Esophagus muscularis mucosa (tissue), 4 donors: ENCODE measurements around the gene BRD1. TPM values are rescaled to one million over a fixed set of nuclear protein-coding genes. Genes with fewer than 3 reads are reported as not detected.

ENCODE experiments used
- DNase-seq: peaks from one replicate; pipeline ENCODE4 v3.0.0-alpha.2; 2017; ENCODE audit errors: extremely low spot score
- H3K27ac ChIP-seq, 4 donors: fragments of 200-600 bp; sonication (generic); replicated peaks in 1 of 4; 1 replicate in 3 of 4; 2 replicates in 1 of 4; pipeline ENCODE4 v1.5.1; 2016 to 2019; ENCODE audit warnings: mild to moderate bottlenecking in 1 of 4
- H3K27me3 ChIP-seq, 4 donors: fragments of 200-600 bp; sonication (generic); one replicate each; pipeline versions ENCODE4 v1.5.1 to v1.6.0; 2016 to 2019
- H3K36me3 ChIP-seq, 4 donors: fragments of 200-600 bp; sonication (generic); one replicate each; pipeline ENCODE4 v1.5.1; 2016 to 2019
- H3K4me1 ChIP-seq, 4 donors: fragments of 200-600 bp; sonication (generic); one replicate each; pipeline ENCODE4 v1.5.1; 2016 to 2019
- H3K4me3 ChIP-seq, 4 donors: fragments of 200-600 bp; sonication (generic); 1 replicate in 2 of 4; 2 replicates in 2 of 4; pipeline ENCODE4 v1.5.1; 2016 to 2019; ENCODE audit warnings: mild to moderate bottlenecking in 4 of 4, moderate library complexity in 1 of 4
- H3K9me3 ChIP-seq, 4 donors: fragments of 200-600 bp; sonication (generic); 1 replicate in 3 of 4; 2 replicates in 1 of 4; pipeline ENCODE4 v1.5.1; 2016 to 2019
- EP300 ChIP-seq: sonication (generic); formaldehyde crosslinking; IDR thresholded peaks from one replicate; pipeline ENCODE4 v1.6.1; 2017; ENCODE audit warnings: antibody characterized with exemption
- POLR2A ChIP-seq: fragments of 450-650 bp; IDR thresholded peaks from one replicate; pipeline ENCODE4 v1.6.1; 2017; ENCODE audit warnings: antibody characterized with exemption, moderate library complexity, mild to moderate bottlenecking, low read depth
- POLR2AphosphoS5 ChIP-seq, 2 donors: sonication (generic); formaldehyde crosslinking; IDR thresholded peaks; one replicate each; pipeline ENCODE4 v1.6.1; 2017; ENCODE audit warnings: antibody characterized with exemption in 2 of 2
- WGBS: methylation state at CpG from one replicate; pipeline ENCODE4 v1.1.5; 2018; 5-methylcytosine and 5-hydroxymethylcytosine counted together
- intact Hi-C: fragments of 100-400 bp; cut with DNase I; formaldehyde crosslinking; loops from one replicate; pipeline ENCODE4 v1.15.1; 2023
- total RNA-seq, 4 donors: library from RNA; depleted of rRNA; stranded (reverse); fragments of >200 nt; gene quantifications; one replicate each; pipeline versions ENCODE4 v1.1.0 to v1.2.1, GENCODE V29; 2016
- TF ChIP-seq, protein P1 (sequence below), 3 experiments: fragments of 200-600 bp in 2 of 3; fragments of 450-650 bp in 1 of 3; sonication (generic) in 2 of 3; IDR thresholded peaks; one replicate each; pipeline ENCODE4 v1.5.1; 2017 to 2019; ENCODE audit warnings: antibody characterized with exemption in 3 of 3, mild to moderate bottlenecking in 2 of 3, moderate library complexity in 1 of 3

Gene BRD1
- total RNA-seq, 4 donors from 2014 or later = 36.5 to 54.1 (median 51.4) TPM

DNA sequence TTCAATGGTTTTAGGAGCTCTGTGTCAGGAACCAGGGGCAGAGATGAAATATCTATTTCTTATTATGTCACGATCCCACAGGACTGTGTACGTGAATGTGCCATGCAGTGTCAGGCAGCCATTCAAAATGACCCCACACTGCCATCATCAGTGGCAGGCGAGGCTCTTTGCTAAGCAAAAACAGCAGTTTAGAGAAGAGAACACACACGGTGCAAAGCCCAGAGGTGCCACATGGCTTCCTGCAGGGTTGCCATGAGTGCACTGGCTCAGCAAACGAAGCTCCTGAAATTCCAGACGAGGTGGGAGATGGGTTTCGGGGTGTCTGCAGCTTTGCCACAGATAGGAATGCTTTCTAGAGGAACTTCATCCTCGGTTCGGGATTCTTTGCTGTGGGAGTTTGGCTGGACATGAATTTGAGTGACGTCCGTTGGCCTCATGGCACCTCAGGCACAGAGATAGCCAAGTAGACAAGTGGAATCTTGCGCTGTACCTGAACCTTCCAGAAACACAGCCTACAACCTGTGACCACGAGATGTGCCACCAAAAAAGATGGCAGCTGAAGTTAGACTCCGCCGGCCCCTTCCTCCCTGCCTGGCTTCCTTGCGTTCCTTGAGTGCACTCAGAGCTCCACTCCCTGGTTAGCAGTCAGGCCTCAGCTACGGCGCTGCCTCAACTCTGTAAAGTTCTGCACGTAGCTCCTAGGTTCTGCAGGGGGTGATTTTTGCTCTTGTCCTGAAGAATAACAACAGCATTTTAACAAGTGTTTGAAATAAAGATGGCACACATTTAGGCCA, 18.2 kb upstream of the BRD1 start:
- intact Hi-C loops = no loop called here
- H3K9me3 ChIP-seq = no peaks in the 10 kb centered on the region
- H3K4me3 ChIP-seq = no peak overlapping the region
- H3K36me3 ChIP-seq = no peaks in the 10 kb centered on the region
- H3K27me3 ChIP-seq = peaks cover 14 to 50% (median 30%) of the 10 kb centered on the region in 4 donors
- peaks cover 19 to 26% (median 24%) of the 10 kb centered on the region in 4 donors for H3K4me1 ChIP-seq
- TF ChIP-seq, protein P1, sequence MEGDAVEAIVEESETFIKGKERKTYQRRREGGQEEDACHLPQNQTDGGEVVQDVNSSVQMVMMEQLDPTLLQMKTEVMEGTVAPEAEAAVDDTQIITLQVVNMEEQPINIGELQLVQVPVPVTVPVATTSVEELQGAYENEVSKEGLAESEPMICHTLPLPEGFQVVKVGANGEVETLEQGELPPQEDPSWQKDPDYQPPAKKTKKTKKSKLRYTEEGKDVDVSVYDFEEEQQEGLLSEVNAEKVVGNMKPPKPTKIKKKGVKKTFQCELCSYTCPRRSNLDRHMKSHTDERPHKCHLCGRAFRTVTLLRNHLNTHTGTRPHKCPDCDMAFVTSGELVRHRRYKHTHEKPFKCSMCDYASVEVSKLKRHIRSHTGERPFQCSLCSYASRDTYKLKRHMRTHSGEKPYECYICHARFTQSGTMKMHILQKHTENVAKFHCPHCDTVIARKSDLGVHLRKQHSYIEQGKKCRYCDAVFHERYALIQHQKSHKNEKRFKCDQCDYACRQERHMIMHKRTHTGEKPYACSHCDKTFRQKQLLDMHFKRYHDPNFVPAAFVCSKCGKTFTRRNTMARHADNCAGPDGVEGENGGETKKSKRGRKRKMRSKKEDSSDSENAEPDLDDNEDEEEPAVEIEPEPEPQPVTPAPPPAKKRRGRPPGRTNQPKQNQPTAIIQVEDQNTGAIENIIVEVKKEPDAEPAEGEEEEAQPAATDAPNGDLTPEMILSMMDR (IDR thresholded peaks at IDR 0.05) = no peak
- no peak for TF ChIP-seq EP300
- TF ChIP-seq POLR2A = no peak
- TF ChIP-seq POLR2AphosphoS5 (IDR thresholded peaks at IDR 0.05) = no peak
- no peak for DNase-seq
- no peak overlapping the region for H3K27ac ChIP-seq
- WGBS = 85% methylated on average over 19 of the region's 19 CpGs

DNA sequence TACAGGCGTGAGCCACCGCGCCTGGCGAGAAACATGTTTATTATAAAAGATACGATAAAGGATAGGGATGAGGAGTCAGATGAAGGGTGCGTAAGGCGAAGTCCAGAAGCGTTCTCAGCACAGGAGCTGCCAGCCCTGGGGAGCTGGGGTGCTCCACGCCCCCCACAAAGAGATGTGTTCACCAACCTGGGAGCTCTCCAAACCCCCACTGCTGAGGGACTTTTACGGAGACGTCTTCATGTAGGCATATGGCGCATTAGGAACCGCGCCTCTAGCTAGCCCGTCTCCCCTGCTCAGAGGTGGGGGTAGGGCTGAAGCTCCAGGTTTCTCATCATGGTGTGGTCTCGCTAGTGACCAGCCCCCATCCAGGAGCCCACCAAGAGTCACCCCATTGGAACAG, 17.6 kb upstream of the BRD1 start:
- Histone ChIP-seq H3K4me1 (peaks cover 19 to 26% (median 24%) of the 10 kb centered on the region in 4 donors), H3K36me3 (no peaks in the 10 kb centered on the region), H3K9me3 (no peaks in the 10 kb centered on the region), H3K27ac (no peak overlapping the region), H3K4me3 (no peak overlapping the region), H3K27me3 (peaks cover 14 to 44% (median 26%) of the 10 kb centered on the region in 4 donors)
- 92% methylated on average over 15 of the region's 16 CpGs for WGBS
- no peak for DNase-seq
- intact Hi-C loops = no loop called here
- TF ChIP-seq, protein P1 (IDR thresholded peaks at IDR 0.05) = no peak
- TF ChIP-seq POLR2A (no peak), POLR2AphosphoS5 (IDR thresholded peaks at IDR 0.05) (no peak), EP300 (no peak)

DNA sequence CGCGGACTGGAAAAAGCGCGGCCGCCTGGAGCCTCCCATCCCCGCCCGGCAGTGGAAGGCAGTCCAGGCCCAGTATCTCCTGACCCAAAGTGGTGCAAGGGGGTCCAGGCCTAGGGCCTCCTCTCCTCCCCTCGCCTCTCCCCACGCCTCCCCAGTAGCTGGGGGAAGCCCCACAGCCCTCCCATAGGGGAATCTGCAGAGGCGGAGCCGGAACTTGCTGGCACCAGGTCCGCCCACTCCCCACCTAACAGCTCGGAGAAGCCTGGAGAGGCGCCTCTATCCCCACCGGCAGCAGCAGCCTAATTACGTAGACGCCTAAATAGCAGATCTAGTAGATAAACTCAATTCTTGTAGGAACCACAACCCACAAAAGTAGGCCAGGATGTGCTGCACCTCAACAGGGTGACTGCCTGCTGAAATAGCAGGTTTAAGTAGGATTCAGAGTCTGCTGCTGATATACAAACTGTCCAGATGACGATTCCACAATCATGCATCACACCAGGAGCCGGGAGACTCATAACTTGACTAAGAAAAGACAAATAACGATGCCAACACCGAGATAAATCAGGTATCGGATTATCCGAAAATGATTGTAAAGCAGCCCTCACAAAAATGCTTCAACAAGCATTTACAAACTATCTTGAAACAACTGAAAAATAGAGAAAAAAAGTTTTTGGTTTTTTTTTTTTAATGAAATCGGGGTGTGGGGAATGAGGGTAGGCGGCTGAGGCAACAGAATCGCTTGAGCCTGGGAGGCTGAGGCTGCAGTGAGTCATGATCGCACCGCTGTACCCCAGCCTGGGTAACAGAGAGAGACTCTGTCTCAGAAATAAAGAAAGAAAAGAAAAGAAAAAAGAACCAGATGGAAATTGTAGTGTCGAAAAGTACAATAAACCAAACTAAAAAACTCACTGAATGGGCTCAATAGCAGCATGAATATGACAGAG, 11.4 kb upstream of the BRD1 start:
- no peak overlapping the region for H3K27ac ChIP-seq
- no peaks in the 10 kb centered on the region for H3K4me1 ChIP-seq
- no peak overlapping the region for H3K4me3 ChIP-seq
- 66% methylated on average over 28 of the region's 29 CpGs for WGBS
- TF ChIP-seq POLR2AphosphoS5 (IDR thresholded peaks at IDR 0.05) = no peak
- no peak for TF ChIP-seq POLR2A
- no peak for TF ChIP-seq EP300
- TF ChIP-seq, protein P1 (IDR thresholded peaks at IDR 0.05) = no peak
- no peak for DNase-seq
- peaks cover 0 to 6% (median 0%) of the 10 kb centered on the region in 4 donors for H3K27me3 ChIP-seq
- no peaks in the 10 kb centered on the region for H3K9me3 ChIP-seq
- intact Hi-C loops = no loop called here
- no peaks in the 10 kb centered on the region for H3K36me3 ChIP-seq

DNA sequence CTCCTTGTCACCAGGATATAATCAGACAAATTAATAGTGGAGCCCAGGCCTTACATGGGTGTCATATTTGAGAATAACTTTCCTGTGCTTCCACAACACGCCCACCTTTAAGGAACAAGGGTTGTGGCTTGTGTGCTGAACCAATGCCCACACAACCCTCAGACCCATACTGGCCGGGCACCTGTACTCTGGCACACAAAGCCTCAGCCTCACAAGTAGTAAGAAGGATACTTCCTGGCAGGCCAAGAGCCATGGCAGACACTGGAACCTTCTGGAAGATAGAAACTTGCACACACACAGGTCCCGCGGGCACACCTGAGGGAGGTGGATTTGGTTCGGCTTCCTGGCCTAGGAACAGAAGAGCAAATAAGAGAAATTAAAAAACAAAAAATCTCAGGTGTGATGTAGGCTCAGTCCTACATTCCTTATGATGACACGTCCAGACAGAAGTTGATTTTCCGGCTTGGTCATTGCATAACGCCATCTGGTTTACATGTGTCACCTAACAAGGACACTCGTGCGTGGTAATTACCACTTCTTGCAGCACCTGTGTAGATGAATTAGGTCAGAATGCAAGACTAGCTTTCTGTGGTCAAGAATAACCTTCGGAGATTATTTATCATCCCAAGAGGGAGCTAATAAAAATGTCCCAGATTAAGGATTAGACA, 5.8 kb upstream of the BRD1 start:
- DNase-seq = no peak
- H3K4me3 ChIP-seq = no peak overlapping the region
- H3K9me3 ChIP-seq = peaks cover 0 to 16% (median 4%) of the 10 kb centered on the region in 4 donors
- H3K36me3 ChIP-seq = no peaks in the 10 kb centered on the region
- peaks cover 0 to 3% (median 1%) of the 10 kb centered on the region in 4 donors for H3K4me1 ChIP-seq
- no peak overlapping the region for H3K27ac ChIP-seq
- no peak for TF ChIP-seq POLR2AphosphoS5 (IDR thresholded peaks at IDR 0.05)
- TF ChIP-seq, protein P1 (IDR thresholded peaks at IDR 0.05) = no peak
- no peak for TF ChIP-seq POLR2A
- no peak for TF ChIP-seq EP300
- H3K27me3 ChIP-seq = peaks cover 0 to 6% (median 0%) of the 10 kb centered on the region in 4 donors
- WGBS = 85% methylated on average over 10 of the region's 11 CpGs
- intact Hi-C loops = no loop called here
